GM12878 (cell line): ENCODE measurements around the gene UBE2L5. TPM values are rescaled to one million over a fixed set of nuclear protein-coding genes. Genes with fewer than 3 reads are reported as not detected.

Experiments
- ATAC-seq: fragments of 200-7000 bp; cut with Tn5 transposase; 3 replicates; pipeline ENCODE4 v1.9.1; 2020; ENCODE audit warnings: mild to moderate bottlenecking, moderate library complexity
- BruUV-seq: library from RNA; stranded (reverse); fragments of 400-500 nt; replicated peaks from 2 replicates; lab custom pipeline; 2021; lab: Mats Ljungman, UMichigan
- CTCF ChIA-PET: fragments of 300-600 bp; sonication (Branson Sonifier 250); formaldehyde crosslinking; extraction: SDS; loops from one replicate; lab custom pipeline; 2021; ENCODE audit warnings: inconsistent platforms; lab: Yijun Ruan, JAX
- POLR2A ChIA-PET: fragments of 350-600 bp; formaldehyde crosslinking; extraction: SDS; loops from one replicate; lab custom pipeline; 2021; ENCODE audit warnings: inconsistent platforms; lab: Charles Lee
- RAD21 ChIA-PET: fragments of 300-600 bp; sonication (Branson Sonifier 250); formaldehyde crosslinking; loops from one replicate; lab custom pipeline; 2023; ENCODE audit warnings: antibody characterized with exemption; ENCODE audit not compliant: unreplicated experiment; lab: Charles Lee
- SMC1A ChIA-PET: fragments of 300-600 bp; sonication (Branson Sonifier 250); formaldehyde crosslinking; loops from one replicate; lab custom pipeline; 2023; ENCODE audit not compliant: unreplicated experiment, uncharacterized antibody; lab: Charles Lee
- DNase-seq: peaks from one replicate; pipeline ENCODE4 v3.0.0-alpha.2; 2011; ENCODE audit warnings: low read depth, low spot score
- FAIRE-seq: peaks from 3 replicates; lab custom pipeline; 2011; peaks lifted over from hg19 to GRCh38; lab: Jason Lieb, UNC
- H2AFZ ChIP-seq: 2 replicates; pipeline ENCODE4 v1.6.0; 2011; ENCODE audit warnings: low read depth, low read length, control low read depth; ENCODE audit not compliant: control insufficient read depth
- H3K27ac ChIP-seq: 2 replicates; pipeline ENCODE4 v1.5.1; 2011; ENCODE audit warnings: control low read depth; ENCODE audit not compliant: control insufficient read depth, insufficient read depth
- H3K27me3 ChIP-seq, 2 experiments: replicated peaks in 1 of 2; 2 replicates each; pipeline versions ENCODE4 v1.6.0 to v1.6.1; 2011; ENCODE audit warnings: low read length in 1 of 2; ENCODE audit not compliant: control insufficient read depth in 2 of 2, insufficient read depth in 2 of 2
- H3K36me3 ChIP-seq, 2 experiments: 2 replicates each; pipeline ENCODE4 v1.5.1; 2011; ENCODE audit warnings: low read length in 1 of 2; ENCODE audit not compliant: control insufficient read depth in 2 of 2, insufficient read depth in 2 of 2
- H3K4me1 ChIP-seq: 2 replicates; pipeline ENCODE4 v1.6.1; 2011; ENCODE audit warnings: mild to moderate bottlenecking, low read length, moderate library complexity, mixed read lengths; ENCODE audit not compliant: control insufficient read depth, insufficient read depth
- H3K4me2 ChIP-seq: 2 replicates; pipeline ENCODE4 v1.6.0; 2011; ENCODE audit warnings: control low read depth; ENCODE audit not compliant: control insufficient read depth, insufficient read depth
- H3K4me3 ChIP-seq: fragments of 200-600 bp; sonication (generic); 2 replicates; pipeline ENCODE4 v1.5.1; 2016
- H3K79me2 ChIP-seq: 2 replicates; pipeline ENCODE4 v1.6.0; 2011; ENCODE audit warnings: low read length; ENCODE audit not compliant: control insufficient read depth, insufficient read depth
- H3K9ac ChIP-seq: 2 replicates; pipeline ENCODE4 v1.8.0; 2011; ENCODE audit warnings: low read length, control low read depth, mixed read lengths; ENCODE audit not compliant: control insufficient read depth, insufficient read depth
- H3K9me3 ChIP-seq: replicated peaks from 3 replicates; pipeline ENCODE4 v1.5.1; 2011; ENCODE audit warnings: mild to moderate bottlenecking, low read length; ENCODE audit not compliant: control insufficient read depth, insufficient read depth
- H4K20me1 ChIP-seq: 2 replicates; pipeline ENCODE4 v1.6.0; 2011; ENCODE audit not compliant: control insufficient read depth, insufficient read depth
- WGBS: methylation state at CpG from one replicate; pipeline ENCODE4 v1.1.6; 2016; ENCODE audit warnings: low lambda C conversion rate; ENCODE audit not compliant: insufficient replicate concordance, insufficient coverage; ENCODE audit errors: missing lambda C conversion rate; 5-methylcytosine and 5-hydroxymethylcytosine counted together
- in situ Hi-C: fragments of 300-500 bp; cut with MboI; formaldehyde crosslinking; loops from 9 replicates; pipeline ENCODE4 v1.14.3; 2018; ENCODE audit warnings: mixed read lengths
- intact Hi-C: fragments of 100-400 bp; cut with micrococcal nuclease; formaldehyde crosslinking; loops from one replicate; pipeline ENCODE4 v1.14.2; 2022; ENCODE audit not compliant: unreplicated experiment
- polyA plus RNA-seq, 11 experiments: library from polyadenylated mRNA; depleted of rRNA in 4 of 11; unstranded in 6 of 11; stranded (reverse) in 5 of 11; fragments of >200 nt; fragmentation: Nextera tagmentation in 4 of 11; fragmentation: Illumina TruSeq in 1 of 11; extraction: Ambion mirVana in 4 of 11; extraction: Trizol in 1 of 11; gene quantifications; 1 replicate in 1 of 11; 2 replicates in 10 of 11; pipeline versions ENCODE4 v1.2.1 to v1.2.3, GENCODE V29; 2011 to 2016; ENCODE audit warnings: inconsistent platforms in 2 of 11, missing spikeins in 2 of 11, low read depth in 1 of 11
- total RNA-seq, 4 experiments: library from RNA; depleted of rRNA in 3 of 4; stranded (reverse); fragments of >200 nt in 3 of 4; fragmentation: Illumina TruSeq in 1 of 4; extraction: Trizol in 1 of 4; gene quantifications; 2 replicates each; pipeline versions ENCODE4 v1.2.1 to v1.2.3, GENCODE V29; 2013 to 2021
- TF ChIP-seq, protein P1 (sequence below): fragments of 450-650 bp; IDR thresholded peaks from 2 replicates; pipeline ENCODE4 v1.6.1; 2017; ENCODE audit warnings: mild to moderate bottlenecking
- TF ChIP-seq, protein P2 (sequence below): fragments of 450-650 bp; IDR thresholded peaks from 2 replicates; pipeline ENCODE4 v1.6.1; 2014; ENCODE audit warnings: mild to moderate bottlenecking

UBE2L5 gene
- total and polyA plus RNA-seq, 10 of the 15 experiments (the other 5 are each of a cell fraction or from before 2014, with no cell fraction given), result 0.03 to 1.1 (median 0.19) TPM; not detected in 2

DNA sequence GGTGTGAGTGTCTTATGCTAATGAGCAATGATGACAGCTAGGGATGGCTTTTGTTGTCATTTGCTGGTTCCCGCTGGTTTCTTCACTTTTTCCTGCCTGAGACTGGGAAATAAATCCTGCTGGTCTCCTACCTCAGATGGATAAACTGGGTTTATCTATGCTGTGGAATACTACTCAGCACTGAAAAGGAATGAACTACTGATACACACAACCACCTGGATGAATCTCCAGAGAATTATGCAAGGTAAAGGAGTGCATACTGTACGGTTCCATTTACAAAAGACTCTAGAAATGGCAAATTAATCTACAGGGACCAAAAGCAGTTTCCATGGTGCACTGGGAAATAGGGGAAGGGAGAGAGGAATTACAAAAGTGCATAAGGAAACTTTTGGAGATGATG lies 41.2 kb upstream of the UBE2L5 start:
- POLR2A ChIA-PET, result no interaction called here

More for the DNA sequence above, 41.2 kb upstream of the UBE2L5 start:
- FAIRE-seq (no peak), ATAC-seq (no peak), DNase-seq (no peak)
- ChIA-PET SMC1A (no interaction called here), RAD21 (interaction anchor here (3.4 kb wide), 1 partner anchor 14 kb away, joined by 16 read pairs; no protein-coding TSS in a partner anchor), CTCF (no interaction called here)
- H3K27me3 ChIP-seq, result no peaks in the 10 kb centered on the region; a peak in 1 of 4 replicates
- H3K9me3 ChIP-seq, result no peaks in the 10 kb centered on the region
- 100% methylated on average over 2 of the region's 2 CpGs for WGBS
- no peaks in the 10 kb centered on the region for H3K36me3 ChIP-seq
- intact Hi-C loops (no loop called here), in situ Hi-C loops (no loop called here)
- H3K4me3 ChIP-seq, result no peak overlapping the region
- H3K9ac ChIP-seq, result no peak overlapping the region
- no peaks in the 10 kb centered on the region for H3K79me2 ChIP-seq
- H3K27ac ChIP-seq, result no peak overlapping the region
- H3K4me1 ChIP-seq, result peaks cover 13% of the 10 kb centered on the region
- no peaks in the 10 kb centered on the region for H4K20me1 ChIP-seq
- H2AFZ ChIP-seq, result no peak overlapping the region
- TF ChIP-seq, protein P1, sequence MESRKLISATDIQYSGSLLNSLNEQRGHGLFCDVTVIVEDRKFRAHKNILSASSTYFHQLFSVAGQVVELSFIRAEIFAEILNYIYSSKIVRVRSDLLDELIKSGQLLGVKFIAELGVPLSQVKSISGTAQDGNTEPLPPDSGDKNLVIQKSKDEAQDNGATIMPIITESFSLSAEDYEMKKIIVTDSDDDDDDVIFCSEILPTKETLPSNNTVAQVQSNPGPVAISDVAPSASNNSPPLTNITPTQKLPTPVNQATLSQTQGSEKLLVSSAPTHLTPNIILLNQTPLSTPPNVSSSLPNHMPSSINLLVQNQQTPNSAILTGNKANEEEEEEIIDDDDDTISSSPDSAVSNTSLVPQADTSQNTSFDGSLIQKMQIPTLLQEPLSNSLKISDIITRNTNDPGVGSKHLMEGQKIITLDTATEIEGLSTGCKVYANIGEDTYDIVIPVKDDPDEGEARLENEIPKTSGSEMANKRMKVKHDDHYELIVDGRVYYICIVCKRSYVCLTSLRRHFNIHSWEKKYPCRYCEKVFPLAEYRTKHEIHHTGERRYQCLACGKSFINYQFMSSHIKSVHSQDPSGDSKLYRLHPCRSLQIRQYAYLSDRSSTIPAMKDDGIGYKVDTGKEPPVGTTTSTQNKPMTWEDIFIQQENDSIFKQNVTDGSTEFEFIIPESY, result no peak
- TF ChIP-seq, protein P2, sequence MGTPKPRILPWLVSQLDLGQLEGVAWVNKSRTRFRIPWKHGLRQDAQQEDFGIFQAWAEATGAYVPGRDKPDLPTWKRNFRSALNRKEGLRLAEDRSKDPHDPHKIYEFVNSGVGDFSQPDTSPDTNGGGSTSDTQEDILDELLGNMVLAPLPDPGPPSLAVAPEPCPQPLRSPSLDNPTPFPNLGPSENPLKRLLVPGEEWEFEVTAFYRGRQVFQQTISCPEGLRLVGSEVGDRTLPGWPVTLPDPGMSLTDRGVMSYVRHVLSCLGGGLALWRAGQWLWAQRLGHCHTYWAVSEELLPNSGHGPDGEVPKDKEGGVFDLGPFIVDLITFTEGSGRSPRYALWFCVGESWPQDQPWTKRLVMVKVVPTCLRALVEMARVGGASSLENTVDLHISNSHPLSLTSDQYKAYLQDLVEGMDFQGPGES, result no peak
- no peak overlapping the region for H3K4me2 ChIP-seq
- BruUV-seq, result no TSS peak
